DOHH2 (cell line): ENCODE results near the gene FUOM.

Experiments used
- EZH2phosphoT487 ChIP-seq: fragments of 200-600 bp; sonication (generic); IDR thresholded peaks from 2 replicates; pipeline ENCODE4 v1.6.1; 2017; ENCODE audit warnings: borderline replicate concordance, mild to moderate bottlenecking, antibody characterized with exemption, low read length, moderate library complexity, mixed read lengths
- TF ChIP-seq, protein P1 (sequence below): fragments of 200-600 bp; sonication (generic); IDR thresholded peaks from one replicate; pipeline ENCODE4 v1.5.1; 2014; ENCODE audit warnings: antibody characterized with exemption, mild to moderate bottlenecking, low read depth, low read length; ENCODE audit not compliant: poor library complexity, severe bottlenecking

DNA sequence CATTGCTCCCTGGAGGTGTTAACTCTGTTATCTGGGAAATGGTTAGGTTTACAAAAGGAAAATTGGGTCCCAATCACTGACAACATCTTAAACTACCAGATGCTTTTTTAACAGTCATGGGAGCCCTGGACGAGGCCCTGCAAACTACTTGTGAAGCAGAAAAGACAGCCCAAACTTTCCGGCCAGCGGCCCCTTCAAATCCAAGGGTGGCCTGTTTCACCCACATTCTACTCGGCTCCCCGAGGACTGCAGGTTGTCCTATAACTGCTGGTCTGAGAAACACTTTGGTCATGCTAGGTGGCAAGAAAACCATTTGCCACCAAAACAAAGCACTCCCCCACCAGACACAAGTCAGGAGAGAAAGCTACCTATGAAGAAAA, 51.7 kb downstream of the FUOM start:
- TF ChIP-seq, protein P1, sequence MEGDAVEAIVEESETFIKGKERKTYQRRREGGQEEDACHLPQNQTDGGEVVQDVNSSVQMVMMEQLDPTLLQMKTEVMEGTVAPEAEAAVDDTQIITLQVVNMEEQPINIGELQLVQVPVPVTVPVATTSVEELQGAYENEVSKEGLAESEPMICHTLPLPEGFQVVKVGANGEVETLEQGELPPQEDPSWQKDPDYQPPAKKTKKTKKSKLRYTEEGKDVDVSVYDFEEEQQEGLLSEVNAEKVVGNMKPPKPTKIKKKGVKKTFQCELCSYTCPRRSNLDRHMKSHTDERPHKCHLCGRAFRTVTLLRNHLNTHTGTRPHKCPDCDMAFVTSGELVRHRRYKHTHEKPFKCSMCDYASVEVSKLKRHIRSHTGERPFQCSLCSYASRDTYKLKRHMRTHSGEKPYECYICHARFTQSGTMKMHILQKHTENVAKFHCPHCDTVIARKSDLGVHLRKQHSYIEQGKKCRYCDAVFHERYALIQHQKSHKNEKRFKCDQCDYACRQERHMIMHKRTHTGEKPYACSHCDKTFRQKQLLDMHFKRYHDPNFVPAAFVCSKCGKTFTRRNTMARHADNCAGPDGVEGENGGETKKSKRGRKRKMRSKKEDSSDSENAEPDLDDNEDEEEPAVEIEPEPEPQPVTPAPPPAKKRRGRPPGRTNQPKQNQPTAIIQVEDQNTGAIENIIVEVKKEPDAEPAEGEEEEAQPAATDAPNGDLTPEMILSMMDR: no peak
- no peak for TF ChIP-seq EZH2phosphoT487
